Fibroblast of lung (primary cell): ENCODE measurements around the gene PGP.

ENCODE experiments used
- EZH2 ChIP-seq: IDR thresholded peaks from 2 replicates; pipeline ENCODE4 v1.5.1; 2012; ENCODE audit warnings: low read length, control low read depth, mild to moderate bottlenecking; ENCODE audit errors: missing control alignments
- TF ChIP-seq, protein P1 (sequence below), 2 donors: IDR thresholded peaks in 1 of 2; conservative IDR thresholded peaks in 1 of 2; 1 replicate in 1 of 2; 2 replicates in 1 of 2; pipeline ENCODE4 v1.5.1; 2011 to 2012; ENCODE audit warnings: low read length in 2 of 2, control low read depth in 1 of 2, inconsistent platforms in 1 of 2, low read depth in 1 of 2, mild to moderate bottlenecking in 1 of 2

DNA sequence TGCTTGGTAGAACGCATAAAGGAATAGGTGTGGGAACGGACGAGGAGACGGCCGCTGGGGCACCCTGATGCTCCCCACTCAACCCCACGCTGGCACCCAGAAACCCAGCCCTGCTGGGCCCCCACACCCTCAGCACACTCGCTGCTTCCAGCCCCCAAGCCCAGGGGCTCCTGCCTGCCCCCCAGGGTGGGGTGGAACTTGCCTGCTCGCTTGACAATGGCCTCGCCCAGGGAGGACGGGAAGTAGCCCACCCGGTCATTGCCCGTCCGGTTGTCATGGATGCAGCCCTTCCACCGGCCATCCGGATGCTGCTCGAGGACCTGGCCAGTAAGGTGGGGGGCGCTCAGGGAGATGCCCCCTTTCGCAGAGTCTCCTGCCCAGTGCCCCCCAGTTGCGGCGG is 28.1 kb downstream of the PGP start:
- TF ChIP-seq, protein P1, sequence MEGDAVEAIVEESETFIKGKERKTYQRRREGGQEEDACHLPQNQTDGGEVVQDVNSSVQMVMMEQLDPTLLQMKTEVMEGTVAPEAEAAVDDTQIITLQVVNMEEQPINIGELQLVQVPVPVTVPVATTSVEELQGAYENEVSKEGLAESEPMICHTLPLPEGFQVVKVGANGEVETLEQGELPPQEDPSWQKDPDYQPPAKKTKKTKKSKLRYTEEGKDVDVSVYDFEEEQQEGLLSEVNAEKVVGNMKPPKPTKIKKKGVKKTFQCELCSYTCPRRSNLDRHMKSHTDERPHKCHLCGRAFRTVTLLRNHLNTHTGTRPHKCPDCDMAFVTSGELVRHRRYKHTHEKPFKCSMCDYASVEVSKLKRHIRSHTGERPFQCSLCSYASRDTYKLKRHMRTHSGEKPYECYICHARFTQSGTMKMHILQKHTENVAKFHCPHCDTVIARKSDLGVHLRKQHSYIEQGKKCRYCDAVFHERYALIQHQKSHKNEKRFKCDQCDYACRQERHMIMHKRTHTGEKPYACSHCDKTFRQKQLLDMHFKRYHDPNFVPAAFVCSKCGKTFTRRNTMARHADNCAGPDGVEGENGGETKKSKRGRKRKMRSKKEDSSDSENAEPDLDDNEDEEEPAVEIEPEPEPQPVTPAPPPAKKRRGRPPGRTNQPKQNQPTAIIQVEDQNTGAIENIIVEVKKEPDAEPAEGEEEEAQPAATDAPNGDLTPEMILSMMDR (conservative IDR thresholded peaks at IDR 0.05 in 1 of 2, IDR thresholded peaks at IDR 0.05 in 1 of 2; ENCODE audit: low read depth in 1 of 2, low read length in 2 of 2) = no peak
- TF ChIP-seq EZH2 = no peak
